Activated CD4-positive, alpha-beta T cell treated with anti-CD3 and anti-CD28 coated beads, Interleukin-2, amount 50 U/mL, for 1 hour (primary cell): ENCODE data around the gene BRINP3.

Experiments used
- DNase-seq: peaks from one replicate; pipeline ENCODE4 v3.0.0-alpha.2; 2020

BRINP3 gene

DNA sequence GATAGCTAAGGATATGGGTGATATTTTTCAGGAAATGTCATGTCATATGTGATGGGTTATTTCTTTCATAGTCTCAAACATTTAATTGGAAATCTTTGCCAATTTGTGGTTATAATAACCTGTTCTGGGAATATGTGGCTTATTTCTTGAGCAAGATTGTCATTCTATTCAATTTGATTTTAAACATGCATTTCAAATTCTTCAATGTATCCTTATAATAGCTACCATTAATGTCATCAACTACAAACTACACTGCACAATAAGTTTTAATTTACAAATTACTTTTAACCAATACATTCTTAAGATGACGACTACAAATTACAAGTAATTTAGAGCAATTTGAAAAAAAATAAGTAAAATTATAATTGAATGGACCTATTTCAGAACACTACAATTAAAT is 164.9 kb downstream of the BRINP3 start:
- DNase-seq: no peak

DNA sequence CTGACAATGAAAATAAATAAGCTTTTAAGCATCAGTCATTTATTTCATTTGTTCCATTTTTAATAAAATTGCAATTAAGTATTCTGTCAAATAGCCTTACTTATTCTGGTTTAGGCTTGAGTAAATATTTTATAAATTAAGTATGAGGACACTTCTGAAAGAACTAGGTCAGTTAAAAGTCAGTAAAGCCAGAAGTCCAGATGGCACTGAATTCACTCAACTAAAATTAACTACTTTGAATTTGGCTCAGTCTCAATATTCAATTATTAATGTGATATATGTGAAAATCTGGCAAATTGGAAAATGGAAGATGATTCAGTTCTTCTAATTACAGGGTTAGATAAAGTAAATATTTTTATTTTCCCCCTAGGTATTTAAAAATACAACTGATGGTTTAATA is 174.2 kb downstream of the BRINP3 start:
- DNase-seq: no peak

DNA sequence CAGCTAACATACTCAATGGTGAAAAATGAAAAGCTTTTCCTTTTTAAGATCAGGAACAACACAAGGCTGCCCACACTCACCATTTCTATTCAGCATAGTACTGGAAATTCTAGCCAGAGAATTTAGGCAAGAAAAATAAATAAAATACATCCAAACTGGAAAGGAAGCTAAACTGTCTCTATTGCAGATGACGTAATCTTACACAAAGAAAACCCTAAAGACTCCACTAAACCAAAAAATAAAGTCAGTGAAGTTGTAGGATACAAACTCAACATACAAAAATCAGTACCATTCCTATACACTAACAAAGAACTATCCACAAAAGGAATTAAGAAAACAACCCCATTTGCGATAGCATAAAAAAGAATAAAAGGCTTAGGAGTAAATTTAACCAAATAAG is 181.2 kb downstream of the BRINP3 start:
- DNase-seq: no peak

DNA sequence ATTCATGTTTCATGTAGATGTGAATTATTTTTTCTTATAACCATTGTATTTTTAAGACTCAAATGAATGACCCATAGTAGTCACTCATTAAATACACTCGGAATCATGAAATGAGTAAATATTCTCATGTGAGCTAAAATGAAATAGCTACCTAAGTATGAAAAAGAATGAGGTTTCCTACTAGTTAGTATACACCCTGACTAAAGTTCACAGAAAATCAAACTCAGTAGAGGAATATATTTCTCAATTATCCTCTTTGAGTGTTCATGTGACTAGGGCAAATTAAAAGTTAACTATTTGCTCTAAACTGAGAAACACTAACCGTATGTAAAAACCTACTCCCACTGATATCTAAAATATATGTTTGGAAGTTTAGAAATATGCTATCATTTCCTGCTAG is 187.8 kb downstream of the BRINP3 start:
- DNase-seq: no peak

- DNase-seq: no peak
Observed at GRCh38 chr1:190286111-190286510, 191.6 kb downstream of the BRINP3 start.

- no peak for DNase-seq
Observed at GRCh38 chr1:190277107-190277506, 200.6 kb downstream of the BRINP3 start.

GRCh38 chr1:190274721-190275120 is 202.9 kb downstream of the BRINP3 start:
- DNase-seq: no peak

GRCh38 chr1:190273161-190273560 is 204.5 kb downstream of the BRINP3 start:
- no peak for DNase-seq

GRCh38 chr1:190262538-190262937 is 215.1 kb downstream of the BRINP3 start:
- DNase-seq: no peak

- DNase-seq: no peak
Observed at GRCh38 chr1:190259424-190259823, 218.2 kb downstream of the BRINP3 start.

GRCh38 chr1:190258003-190258402 is 219.7 kb downstream of the BRINP3 start:
- DNase-seq: no peak

DNA sequence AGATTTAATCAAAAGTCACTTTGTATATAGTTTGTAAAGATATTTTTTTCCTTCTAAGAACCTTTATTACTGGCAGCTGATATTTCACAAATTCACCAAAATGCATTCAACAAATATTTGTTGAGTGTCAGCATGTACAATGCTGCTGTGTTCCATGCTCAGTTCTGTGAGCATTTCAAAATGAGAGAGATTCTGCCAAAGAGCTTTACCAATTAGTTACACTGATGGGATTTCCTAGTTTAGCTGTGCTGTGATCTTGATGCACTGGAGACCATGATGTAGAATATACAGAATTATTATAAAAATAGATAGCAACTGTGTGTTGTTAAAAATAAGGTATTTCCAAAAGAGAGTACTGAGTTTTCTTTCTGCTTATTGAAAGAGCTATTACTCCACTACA is 225.6 kb downstream of the BRINP3 start:
- DNase-seq: no peak

- DNase-seq: no peak
Observed at GRCh38 chr1:190250368-190250767, 227.3 kb downstream of the BRINP3 start.

DNA sequence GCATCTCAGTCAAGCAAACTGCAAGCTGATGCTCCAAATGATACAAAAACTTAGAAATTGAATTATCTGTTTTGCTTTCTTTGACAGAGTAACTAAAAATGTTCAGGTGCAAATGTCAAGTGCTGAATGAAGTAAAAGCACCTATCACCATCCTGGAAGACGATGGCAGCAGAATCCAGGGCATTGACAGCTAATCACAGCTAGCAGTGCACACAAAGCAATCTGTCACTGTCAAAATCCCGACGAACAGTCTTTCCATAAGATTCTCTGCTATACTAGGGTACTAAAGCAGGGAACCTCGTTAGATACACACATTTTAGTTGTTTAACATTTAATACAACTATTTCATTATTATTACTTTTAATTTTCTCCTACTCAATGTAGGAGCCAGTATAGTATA is 233.3 kb downstream of the BRINP3 start:
- no peak for DNase-seq

DNA sequence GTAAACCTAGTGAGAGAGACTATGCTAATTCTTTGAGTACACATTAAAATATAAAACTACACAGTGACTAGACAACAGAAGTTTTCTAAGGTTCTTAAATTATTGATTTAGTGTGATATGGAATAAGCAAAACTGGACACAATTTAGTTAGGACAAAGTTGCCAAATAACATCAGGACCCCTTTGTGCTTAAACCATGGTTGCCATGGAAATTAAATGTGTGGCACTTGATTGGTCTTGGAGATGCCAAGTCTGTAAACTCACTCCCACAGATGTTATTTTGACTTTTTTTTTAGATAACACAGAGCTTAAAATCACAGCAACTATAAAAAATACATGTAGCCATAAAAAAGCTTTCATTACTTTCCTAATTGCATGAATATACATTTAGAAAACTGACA is 234.6 kb downstream of the BRINP3 start:
- DNase-seq: no peak

GRCh38 chr1:190226006-190226405 is 251.7 kb downstream of the BRINP3 start:
- DNase-seq: no peak

GRCh38 chr1:190212450-190212849 is 265.2 kb downstream of the BRINP3 start:
- no peak for DNase-seq

DNA sequence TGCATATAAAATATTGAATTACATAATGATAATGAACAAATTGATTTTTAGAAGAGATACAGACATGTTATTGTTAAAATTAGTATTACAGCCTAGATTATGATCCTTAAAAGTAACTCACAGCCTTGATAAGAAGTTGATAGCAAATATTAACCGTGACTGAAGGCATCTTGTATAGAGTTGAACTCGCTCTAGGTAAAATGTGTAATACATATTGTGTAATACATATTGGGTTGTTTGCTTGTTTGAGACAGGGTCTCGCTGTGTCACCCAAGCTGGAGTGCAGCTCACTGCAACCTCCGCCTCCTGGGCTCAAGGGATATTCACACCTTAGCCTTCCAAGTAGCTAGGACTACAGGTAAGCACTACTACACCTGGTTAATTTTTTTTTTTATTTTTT is 269.9 kb downstream of the BRINP3 start:
- no peak for DNase-seq

DNA sequence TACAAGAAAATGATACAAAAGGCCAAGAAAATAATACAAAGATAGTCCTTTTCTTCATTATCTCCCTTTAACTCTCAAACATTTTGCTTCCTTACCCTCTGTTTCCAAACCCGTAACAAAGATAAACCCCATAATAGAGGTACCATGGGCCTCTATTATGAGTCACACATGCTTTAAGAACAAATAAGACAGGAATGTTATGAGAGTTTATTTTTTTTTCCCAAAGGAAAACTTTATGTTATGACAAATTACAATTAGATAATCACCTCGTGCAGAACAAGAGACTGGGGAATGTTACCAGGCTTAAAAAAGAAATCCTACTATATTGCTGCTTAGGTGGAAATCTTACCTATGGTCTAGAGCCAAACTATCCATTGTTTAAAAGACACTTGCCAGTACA is 272.0 kb downstream of the BRINP3 start:
- DNase-seq: no peak

GRCh38 chr1:190196020-190196419 is 281.6 kb downstream of the BRINP3 start:
- no peak for DNase-seq

GRCh38 chr1:190193508-190194115 is 284.1 kb downstream of the BRINP3 start:
- DNase-seq: no peak

DNA sequence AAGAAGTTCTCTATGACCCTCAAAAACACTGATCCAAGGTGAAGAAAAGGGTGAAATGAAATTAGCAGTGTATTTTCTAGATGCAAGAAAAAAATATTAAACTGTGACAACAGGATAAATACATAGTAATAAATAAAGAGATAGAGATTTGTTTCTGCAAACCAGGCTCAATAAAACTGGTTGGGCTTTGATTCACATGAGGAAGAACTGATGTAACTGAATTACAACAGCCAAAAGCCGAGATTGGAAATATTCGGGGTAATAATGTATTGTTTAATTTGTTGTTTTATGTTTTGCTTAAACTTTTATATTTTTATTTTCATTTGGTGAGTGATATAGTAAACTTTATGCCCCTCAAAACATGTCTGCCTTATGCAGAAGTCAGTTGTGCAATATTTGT is 285.0 kb downstream of the BRINP3 start:
- no peak for DNase-seq

- DNase-seq: no peak
Observed at GRCh38 chr1:190183588-190183987, 294.1 kb downstream of the BRINP3 start.

- DNase-seq: no peak
Observed at GRCh38 chr1:190179817-190180216, 297.8 kb downstream of the BRINP3 start.

- DNase-seq: no peak
Observed at GRCh38 chr1:190178827-190179226, 298.8 kb downstream of the BRINP3 start.

DNA sequence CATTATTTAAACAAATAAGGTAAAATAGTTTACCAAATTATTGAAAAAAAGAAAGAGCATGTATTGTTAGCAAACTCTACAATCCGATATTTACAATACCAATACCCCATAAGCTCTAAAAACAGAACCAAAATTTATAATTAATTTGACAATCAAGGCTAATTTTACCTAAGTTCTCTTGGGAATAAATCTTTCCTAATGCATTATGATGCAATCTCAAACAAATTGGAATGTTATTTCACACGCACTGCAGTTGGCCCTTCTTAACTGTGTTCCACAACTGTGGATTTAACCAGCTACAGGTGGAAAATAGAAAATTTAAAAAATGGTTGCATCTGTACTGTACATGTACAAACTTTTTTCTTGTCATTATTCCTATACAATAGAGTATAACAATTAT is 300.1 kb downstream of the BRINP3 start:
- no peak for DNase-seq
